K562 (cell line): ENCODE data around the gene DEFB131A. TPM values are rescaled to one million over a fixed set of nuclear protein-coding genes. Genes with fewer than 3 reads are reported as not detected.

Source experiments
- polyA plus RNA-seq, 8 experiments: library from polyadenylated mRNA; depleted of rRNA in 4 of 8; stranded (reverse) in 5 of 8; unstranded in 3 of 8; fragments of >200 nt; fragmentation: Nextera tagmentation in 2 of 8; fragmentation: Illumina TruSeq in 1 of 8; extraction: Ambion mirVana in 2 of 8; extraction: Trizol in 1 of 8; gene quantifications; 2 replicates each; pipeline versions ENCODE4 v1.2.1 to v1.2.3, GENCODE V29; 2011 to 2014; ENCODE audit warnings: inconsistent platforms in 1 of 8, missing spikeins in 1 of 8
- small RNA-seq: library from RNA; depleted of rRNA; stranded (forward); fragments of <200 nt; gene quantifications from one replicate; pipeline ENCODE3, GENCODE V24; 2014
- total RNA-seq, 7 experiments: library from RNA; depleted of rRNA in 6 of 7; stranded (reverse); fragments of >200 nt in 6 of 7; fragmentation: Illumina TruSeq in 2 of 7; extraction: Trizol in 2 of 7; gene quantifications; 2 replicates each; pipeline versions ENCODE4 v1.2.1 to v1.2.3, GENCODE V29; 2011 to 2021; ENCODE audit warnings: low replicate concordance in 1 of 7

The DEFB131A gene
- total and polyA plus RNA-seq, 9 of the 15 experiments (the other 6 are each of a cell fraction or from before 2014, with no cell fraction given): not detected

Small RNA genes lying within 50 kb of the gene (small RNA-seq; reads per million reads assigned to genes)
- gene RNA5SP153: not detected

Other genes starting within 250 kb of the DEFB131A start
Only the 7 nearest of the 19 such genes appear.
- gene USP17L25, start 114.5 kb upstream of the DEFB131A start, total RNA-seq (2014; rRNA removed): not detected in 2 replicates
- gene USP17L25, start 114.5 kb upstream of the DEFB131A start, total RNA-seq (2014; rRNA removed; fragmentation: Illumina TruSeq; extraction: Trizol): not detected in 2 replicates
- not detected in 2 replicates for gene USP17L25, start 114.5 kb upstream of the DEFB131A start, total RNA-seq (2015; rRNA removed; fragmentation: Illumina TruSeq; extraction: Trizol)
- gene USP17L25, start 114.5 kb upstream of the DEFB131A start, total RNA-seq (2021): not detected in 2 replicates
- not detected in 2 replicates for gene USP17L25, start 114.5 kb upstream of the DEFB131A start, polyA plus RNA-seq (2011; rRNA removed)
- gene USP17L25, start 114.5 kb upstream of the DEFB131A start, polyA plus RNA-seq (2014; fragmentation: Illumina TruSeq; extraction: Trizol): not detected in 2 replicates
- not detected for gene USP17L25, start 114.5 kb upstream of the DEFB131A start, polyA plus RNA-seq (2014; fragmentation: Nextera tagmentation; extraction: Ambion mirVana)
- gene USP17L25, start 114.5 kb upstream of the DEFB131A start, polyA plus RNA-seq (2014; rRNA removed): not detected in 2 replicates
- not detected in 2 replicates for gene USP17L26, start 109.8 kb upstream of the DEFB131A start, total RNA-seq (2014; rRNA removed)
- not detected in 2 replicates for gene USP17L26, start 109.8 kb upstream of the DEFB131A start, total RNA-seq (2014; rRNA removed; fragmentation: Illumina TruSeq; extraction: Trizol)
- not detected in 2 replicates for gene USP17L26, start 109.8 kb upstream of the DEFB131A start, total RNA-seq (2015; rRNA removed; fragmentation: Illumina TruSeq; extraction: Trizol)
- gene USP17L26, start 109.8 kb upstream of the DEFB131A start, total RNA-seq (2021): not detected in 2 replicates
- not detected in 2 replicates for gene USP17L26, start 109.8 kb upstream of the DEFB131A start, polyA plus RNA-seq (2011; rRNA removed)
- not detected in 2 replicates for gene USP17L26, start 109.8 kb upstream of the DEFB131A start, polyA plus RNA-seq (2014; fragmentation: Illumina TruSeq; extraction: Trizol)
- not detected for gene USP17L26, start 109.8 kb upstream of the DEFB131A start, polyA plus RNA-seq (2014; fragmentation: Nextera tagmentation; extraction: Ambion mirVana)
- gene USP17L26, start 109.8 kb upstream of the DEFB131A start, polyA plus RNA-seq (2014; rRNA removed): not detected in 2 replicates
- gene USP17L5, start 105.0 kb upstream of the DEFB131A start, total RNA-seq (2014; rRNA removed): not detected in 2 replicates
- not detected in 2 replicates for gene USP17L5, start 105.0 kb upstream of the DEFB131A start, total RNA-seq (2014; rRNA removed; fragmentation: Illumina TruSeq; extraction: Trizol)
- gene USP17L5, start 105.0 kb upstream of the DEFB131A start, total RNA-seq (2015; rRNA removed; fragmentation: Illumina TruSeq; extraction: Trizol): not detected in 2 replicates
- not detected in 2 replicates for gene USP17L5, start 105.0 kb upstream of the DEFB131A start, total RNA-seq (2021)
- gene USP17L5, start 105.0 kb upstream of the DEFB131A start, polyA plus RNA-seq (2011; rRNA removed): not detected in 2 replicates
- gene USP17L5, start 105.0 kb upstream of the DEFB131A start, polyA plus RNA-seq (2014; fragmentation: Illumina TruSeq; extraction: Trizol): not detected in 2 replicates
- gene USP17L5, start 105.0 kb upstream of the DEFB131A start, polyA plus RNA-seq (2014; fragmentation: Nextera tagmentation; extraction: Ambion mirVana): not detected
- gene USP17L5, start 105.0 kb upstream of the DEFB131A start, polyA plus RNA-seq (2014; rRNA removed): not detected in 2 replicates
- gene USP17L27, start 100.3 kb upstream of the DEFB131A start, total RNA-seq (2014; rRNA removed): not detected in 2 replicates
- not detected in 2 replicates for gene USP17L27, start 100.3 kb upstream of the DEFB131A start, total RNA-seq (2014; rRNA removed; fragmentation: Illumina TruSeq; extraction: Trizol)
- gene USP17L27, start 100.3 kb upstream of the DEFB131A start, total RNA-seq (2015; rRNA removed; fragmentation: Illumina TruSeq; extraction: Trizol): not detected in 2 replicates
- gene USP17L27, start 100.3 kb upstream of the DEFB131A start, total RNA-seq (2021): not detected in 2 replicates
- not detected in 2 replicates for gene USP17L27, start 100.3 kb upstream of the DEFB131A start, polyA plus RNA-seq (2011; rRNA removed)
- gene USP17L27, start 100.3 kb upstream of the DEFB131A start, polyA plus RNA-seq (2014; fragmentation: Illumina TruSeq; extraction: Trizol): not detected in 2 replicates
- not detected for gene USP17L27, start 100.3 kb upstream of the DEFB131A start, polyA plus RNA-seq (2014; fragmentation: Nextera tagmentation; extraction: Ambion mirVana)
- gene USP17L27, start 100.3 kb upstream of the DEFB131A start, polyA plus RNA-seq (2014; rRNA removed): not detected in 2 replicates
- not detected in 2 replicates for gene USP17L28, start 95.5 kb upstream of the DEFB131A start, total RNA-seq (2014; rRNA removed)
- not detected in 2 replicates for gene USP17L28, start 95.5 kb upstream of the DEFB131A start, total RNA-seq (2014; rRNA removed; fragmentation: Illumina TruSeq; extraction: Trizol)
- gene USP17L28, start 95.5 kb upstream of the DEFB131A start, total RNA-seq (2015; rRNA removed; fragmentation: Illumina TruSeq; extraction: Trizol): not detected in 2 replicates
- not detected in 2 replicates for gene USP17L28, start 95.5 kb upstream of the DEFB131A start, total RNA-seq (2021)
- gene USP17L28, start 95.5 kb upstream of the DEFB131A start, polyA plus RNA-seq (2011; rRNA removed): not detected in 2 replicates
- gene USP17L28, start 95.5 kb upstream of the DEFB131A start, polyA plus RNA-seq (2014; fragmentation: Illumina TruSeq; extraction: Trizol): not detected in 2 replicates
- not detected for gene USP17L28, start 95.5 kb upstream of the DEFB131A start, polyA plus RNA-seq (2014; fragmentation: Nextera tagmentation; extraction: Ambion mirVana)
- gene USP17L28, start 95.5 kb upstream of the DEFB131A start, polyA plus RNA-seq (2014; rRNA removed): not detected in 2 replicates
- not detected in 2 replicates for gene USP17L29, start 90.8 kb upstream of the DEFB131A start, total RNA-seq (2014; rRNA removed)
- gene USP17L29, start 90.8 kb upstream of the DEFB131A start, total RNA-seq (2014; rRNA removed; fragmentation: Illumina TruSeq; extraction: Trizol): not detected in 2 replicates
- gene USP17L29, start 90.8 kb upstream of the DEFB131A start, total RNA-seq (2015; rRNA removed; fragmentation: Illumina TruSeq; extraction: Trizol): not detected in 2 replicates
- not detected in 2 replicates for gene USP17L29, start 90.8 kb upstream of the DEFB131A start, total RNA-seq (2021)
- not detected in 2 replicates for gene USP17L29, start 90.8 kb upstream of the DEFB131A start, polyA plus RNA-seq (2011; rRNA removed)
- gene USP17L29, start 90.8 kb upstream of the DEFB131A start, polyA plus RNA-seq (2014; fragmentation: Illumina TruSeq; extraction: Trizol): not detected in 2 replicates
- gene USP17L29, start 90.8 kb upstream of the DEFB131A start, polyA plus RNA-seq (2014; fragmentation: Nextera tagmentation; extraction: Ambion mirVana): not detected
- not detected in 2 replicates for gene USP17L29, start 90.8 kb upstream of the DEFB131A start, polyA plus RNA-seq (2014; rRNA removed)
- gene USP17L30, start 81.3 kb upstream of the DEFB131A start, total RNA-seq (2014; rRNA removed): not detected in 2 replicates
- gene USP17L30, start 81.3 kb upstream of the DEFB131A start, total RNA-seq (2014; rRNA removed; fragmentation: Illumina TruSeq; extraction: Trizol): not detected in 2 replicates
- not detected in 2 replicates for gene USP17L30, start 81.3 kb upstream of the DEFB131A start, total RNA-seq (2015; rRNA removed; fragmentation: Illumina TruSeq; extraction: Trizol)
- not detected in 2 replicates for gene USP17L30, start 81.3 kb upstream of the DEFB131A start, total RNA-seq (2021)
- not detected in 2 replicates for gene USP17L30, start 81.3 kb upstream of the DEFB131A start, polyA plus RNA-seq (2011; rRNA removed)
- gene USP17L30, start 81.3 kb upstream of the DEFB131A start, polyA plus RNA-seq (2014; fragmentation: Illumina TruSeq; extraction: Trizol): not detected in 2 replicates
- gene USP17L30, start 81.3 kb upstream of the DEFB131A start, polyA plus RNA-seq (2014; fragmentation: Nextera tagmentation; extraction: Ambion mirVana): not detected
- not detected in 2 replicates for gene USP17L30, start 81.3 kb upstream of the DEFB131A start, polyA plus RNA-seq (2014; rRNA removed)